ENCODE measurements around the gene GCK. TPM values are rescaled to one million over a fixed set of nuclear protein-coding genes. Genes with fewer than 3 reads are reported as not detected.

The GCK gene
- polyA plus RNA-seq (ENCODE audit: insufficient read length): 5.0 TPM

DNA sequence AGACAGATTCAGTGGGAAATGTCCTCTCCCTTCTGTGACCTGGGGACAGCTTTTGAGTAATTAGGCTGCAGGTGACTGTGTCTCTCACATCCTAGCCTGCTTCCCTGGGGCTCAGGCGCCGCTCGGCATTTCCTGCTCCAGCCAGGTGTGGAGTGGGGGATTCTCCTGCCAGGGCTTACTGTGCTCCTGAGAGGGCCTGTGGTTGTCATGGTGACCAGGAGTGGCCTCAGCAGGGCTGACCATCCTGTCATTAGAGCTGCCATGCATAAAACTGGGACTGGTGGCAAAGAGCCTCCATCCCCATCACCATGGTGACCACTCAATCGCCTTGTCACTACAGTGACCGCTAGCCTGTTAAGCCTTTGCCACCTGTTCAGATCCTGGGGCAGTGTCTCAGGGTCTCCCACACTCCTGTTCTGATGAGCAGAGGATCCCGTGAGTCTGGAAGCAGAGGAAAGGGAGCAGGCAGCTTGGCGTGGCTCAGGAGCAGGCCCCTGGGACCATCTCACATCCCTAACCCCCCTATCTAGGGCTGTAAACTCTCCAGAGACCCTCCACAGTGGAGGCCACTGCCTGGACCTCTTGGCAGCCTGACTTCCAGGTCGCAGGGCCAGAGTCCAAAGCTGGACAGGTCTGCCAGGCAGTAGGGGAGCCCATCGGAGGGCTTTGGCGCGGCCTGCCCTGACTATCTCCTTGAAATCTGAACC, at the start of gene GCK:
GCK (minus strand) TSS at position 154 of the 707 bp plus-strand sequence. CDS start 486 bp downstream, outside the sequence.
- no peak for DNase-seq (ENCODE audit: low read depth)

DNA sequence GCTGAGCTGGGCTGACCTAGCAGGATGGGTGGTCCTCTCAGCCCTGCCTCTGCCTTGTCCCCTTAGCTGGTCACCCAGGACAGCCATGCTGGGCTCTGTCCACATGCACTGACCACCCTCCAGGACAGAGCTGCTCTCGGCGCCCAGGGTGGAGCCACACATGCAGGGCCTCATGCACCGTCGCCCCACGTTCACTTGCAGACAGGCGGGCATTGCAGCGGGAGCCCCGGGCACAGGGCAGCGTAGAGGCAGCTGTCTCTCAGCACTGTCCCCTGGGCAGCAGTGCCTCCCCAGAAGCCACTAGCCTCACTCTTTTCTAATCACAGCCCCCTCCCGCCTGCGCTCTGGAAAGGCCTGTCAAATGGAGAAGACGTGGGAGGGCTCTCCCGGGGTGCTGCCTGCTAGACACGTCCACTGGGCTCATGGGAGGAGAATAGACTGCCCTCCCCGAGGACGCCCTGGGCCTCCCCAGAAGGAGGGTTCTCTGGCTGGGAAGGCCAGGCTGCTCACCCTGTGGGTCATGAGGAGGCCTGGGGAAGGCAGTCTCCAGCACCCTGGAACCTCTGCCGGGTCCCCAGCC, 49.0 kb upstream of the GCK start:
- no peak for DNase-seq (ENCODE audit: low read depth)

DNA sequence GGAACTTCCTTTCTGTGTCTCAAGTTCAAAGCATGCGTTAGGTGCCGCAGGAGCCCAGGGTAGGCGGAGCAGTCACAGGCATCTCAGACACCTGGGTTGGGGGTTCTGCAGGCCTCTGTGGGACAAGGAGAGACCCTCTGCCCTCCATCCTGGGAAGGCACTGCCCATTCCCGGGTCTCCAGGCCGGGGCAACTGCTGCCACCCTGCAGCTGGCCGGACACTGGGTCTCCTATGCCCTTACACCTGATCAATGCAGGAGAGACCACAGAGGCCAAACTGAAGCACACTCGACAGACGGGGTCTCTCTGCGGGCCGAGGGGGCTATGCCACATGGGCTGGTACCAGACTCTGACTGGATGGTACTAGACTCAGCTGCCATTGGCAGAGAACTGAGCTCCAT, 48.5 kb upstream of the GCK start:
- DNase-seq (ENCODE audit: low read depth): no peak

DNA sequence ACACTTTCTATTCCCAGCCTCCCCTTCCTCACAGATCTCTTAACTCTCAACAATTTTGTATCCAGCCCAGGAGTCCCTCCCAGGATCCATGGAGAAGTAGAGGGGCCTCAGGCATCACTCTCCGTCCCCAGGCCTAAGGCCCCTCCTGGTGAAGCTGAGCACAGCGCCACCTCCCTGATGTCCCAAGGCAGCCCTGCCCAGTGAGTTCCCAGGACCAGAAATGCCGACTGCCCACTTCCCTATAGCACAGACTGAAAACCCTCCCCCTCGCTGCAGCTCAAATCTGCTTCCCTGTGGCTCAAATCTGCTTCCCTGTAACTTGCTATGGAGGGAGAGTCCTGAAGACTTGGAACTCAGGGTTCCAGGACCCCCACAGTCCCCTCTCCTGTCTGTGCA, 47.1 kb upstream of the GCK start:
- DNase-seq (ENCODE audit: low read depth): no peak

DNA sequence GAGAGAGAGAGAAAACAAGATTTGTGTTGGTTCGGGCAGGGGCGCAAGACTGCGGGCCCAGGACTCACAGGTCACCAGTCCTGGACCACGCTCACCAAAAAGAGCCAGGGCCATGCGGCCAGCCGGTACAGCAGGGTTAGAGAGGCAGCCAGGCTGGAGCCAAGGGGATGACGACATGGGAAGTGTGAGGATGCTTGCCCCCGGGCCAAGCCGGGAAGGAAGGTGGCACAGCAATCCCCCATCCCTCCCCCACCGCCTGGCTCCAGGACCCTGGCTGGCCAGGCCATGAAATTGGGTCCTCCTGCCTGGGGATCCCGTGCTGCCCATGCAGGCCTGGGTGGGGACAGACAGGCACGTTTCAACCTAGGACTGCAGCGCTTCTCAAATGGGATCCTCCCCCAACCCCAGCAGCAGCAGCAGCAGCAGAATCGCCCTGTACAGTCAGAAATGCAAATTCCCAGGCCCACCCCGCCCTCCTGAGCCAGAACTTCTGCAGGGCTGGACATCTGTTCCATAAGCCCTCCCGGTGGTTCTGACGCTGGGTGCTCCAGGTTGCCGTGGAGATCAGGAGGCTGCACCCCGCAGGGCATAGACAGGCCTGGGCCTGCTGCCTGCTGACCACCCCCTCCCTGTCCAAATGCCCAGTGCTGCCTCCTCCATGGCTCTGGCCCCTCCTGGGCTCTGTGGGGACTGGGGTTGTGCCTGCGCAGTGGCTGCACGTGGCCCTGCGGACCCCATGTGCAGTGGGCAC, 46.5 kb upstream of the GCK start:
- no peak for DNase-seq (ENCODE audit: low read depth)

DNA sequence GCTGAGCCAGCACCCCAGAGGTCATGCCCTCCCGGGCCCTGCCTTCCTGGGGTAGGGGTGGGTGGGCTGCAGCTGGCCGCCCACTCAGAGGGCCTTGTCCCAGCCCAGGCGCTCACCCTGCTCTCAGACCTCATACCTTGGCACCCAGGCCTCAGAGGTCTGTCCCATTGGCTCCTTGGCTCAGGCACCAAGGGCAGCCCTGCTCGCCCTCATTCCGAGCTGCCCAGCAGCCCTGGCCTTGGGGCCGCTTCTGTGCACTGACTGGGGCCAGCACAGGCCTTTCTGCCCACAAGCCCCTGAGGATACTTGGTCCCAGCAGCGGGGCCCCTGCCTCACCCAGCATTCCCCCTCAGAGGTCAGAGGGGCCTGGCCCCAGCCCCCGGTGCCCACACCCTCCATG, 45.8 kb upstream of the GCK start:
- no peak for DNase-seq (ENCODE audit: low read depth)

DNA sequence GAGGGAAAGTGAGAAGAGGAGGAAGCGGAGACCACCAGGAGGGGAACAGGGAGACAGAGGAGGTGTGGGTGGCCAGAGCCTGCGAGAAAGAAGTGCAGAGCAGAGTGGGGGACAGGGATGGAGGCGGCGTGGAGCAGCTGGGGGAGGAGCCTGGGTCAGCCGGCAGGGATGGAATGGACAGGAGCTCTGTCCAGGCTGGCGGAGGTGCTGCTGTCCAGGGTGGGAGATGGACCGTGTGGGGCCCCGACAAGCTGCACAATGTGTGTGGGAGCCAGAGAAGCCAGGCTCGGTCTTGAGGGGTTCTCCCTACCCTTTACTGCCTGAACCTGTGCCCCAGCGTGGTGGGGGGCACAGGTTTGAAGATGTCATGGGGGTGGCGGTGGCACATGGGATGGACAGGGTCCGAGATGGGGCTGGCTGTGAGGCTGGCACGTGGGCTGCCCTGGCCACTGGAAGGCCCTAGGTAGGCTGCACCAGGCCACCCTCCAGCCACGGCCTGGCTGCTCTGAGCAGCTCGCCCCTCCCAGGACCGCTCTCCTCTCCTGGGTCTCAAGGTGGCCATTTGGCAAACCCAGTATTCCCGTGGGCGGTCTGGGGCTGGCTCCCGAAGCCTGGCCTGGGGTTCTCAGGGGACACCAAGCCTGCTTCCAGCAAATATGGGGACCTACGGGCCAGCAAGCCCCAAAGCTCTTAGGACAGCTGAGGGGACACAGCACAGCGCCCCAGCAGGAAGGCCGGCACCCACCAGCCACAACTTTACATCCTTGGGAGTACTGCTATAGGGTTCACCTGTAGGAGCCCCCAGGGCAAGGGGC, 43.9 kb upstream of the GCK start:
- no peak for DNase-seq (ENCODE audit: low read depth)

DNA sequence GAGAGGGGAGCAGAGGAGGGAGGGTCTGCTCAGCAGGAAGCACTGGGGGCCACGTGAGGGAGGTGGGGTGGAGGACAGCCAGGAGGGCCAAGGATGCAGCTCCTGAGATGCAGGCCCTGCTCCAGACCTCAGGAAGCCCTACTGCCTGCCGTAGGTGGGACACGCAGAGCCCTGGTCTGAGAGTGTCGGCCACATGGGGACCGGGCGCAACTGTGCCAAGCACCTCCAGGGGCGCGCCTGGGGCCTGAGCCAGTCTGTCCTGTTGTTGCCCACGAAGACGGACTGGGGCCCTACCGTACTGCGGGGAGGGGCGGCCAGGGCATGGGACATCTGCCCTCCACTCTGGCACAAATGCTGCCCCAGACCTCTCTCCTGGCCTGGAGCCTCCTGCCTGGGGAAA, 43.2 kb upstream of the GCK start:
- DNase-seq (ENCODE audit: low read depth): no peak

DNA sequence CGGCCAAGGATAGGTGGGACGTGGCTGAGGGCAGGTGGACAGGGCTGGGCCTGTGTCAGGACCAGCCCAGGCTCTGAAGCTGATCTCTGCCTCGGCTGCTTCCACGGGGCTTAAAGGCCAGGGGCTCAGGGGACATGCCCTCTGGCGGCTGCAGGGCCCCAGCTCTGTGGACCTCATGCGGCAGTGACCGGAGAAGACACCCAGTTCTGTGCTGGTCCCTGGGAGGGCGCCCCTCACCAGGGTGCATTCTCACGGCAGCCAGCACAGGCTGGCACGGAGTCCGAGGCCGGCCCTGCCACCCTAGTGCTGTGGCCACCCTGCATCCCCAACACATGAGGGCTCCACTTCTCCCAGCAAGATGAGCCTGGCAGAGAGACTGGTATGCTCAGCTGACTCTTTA, 41.8 kb upstream of the GCK start:
- no peak for DNase-seq (ENCODE audit: low read depth)

DNA sequence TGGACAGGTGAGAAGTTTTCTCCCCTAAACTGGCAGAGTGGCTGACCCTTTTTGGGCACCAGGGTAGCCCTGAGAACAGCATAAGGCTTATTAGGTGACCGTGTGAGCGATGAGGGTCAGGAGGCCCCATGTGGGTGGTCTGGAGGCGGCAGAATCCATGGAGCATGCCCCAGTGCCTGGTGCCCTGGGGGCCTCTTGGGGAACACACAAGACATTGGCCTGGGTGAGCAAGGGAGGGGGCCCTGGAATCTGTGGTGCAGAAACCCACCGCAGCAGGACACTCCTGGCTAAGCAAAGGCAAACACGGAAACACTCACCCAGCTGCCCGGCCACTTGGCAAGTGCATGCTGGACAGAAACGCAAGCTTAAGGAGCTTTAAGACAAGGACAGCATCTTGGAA, 41.0 kb upstream of the GCK start:
- DNase-seq (ENCODE audit: low read depth): no peak

DNA sequence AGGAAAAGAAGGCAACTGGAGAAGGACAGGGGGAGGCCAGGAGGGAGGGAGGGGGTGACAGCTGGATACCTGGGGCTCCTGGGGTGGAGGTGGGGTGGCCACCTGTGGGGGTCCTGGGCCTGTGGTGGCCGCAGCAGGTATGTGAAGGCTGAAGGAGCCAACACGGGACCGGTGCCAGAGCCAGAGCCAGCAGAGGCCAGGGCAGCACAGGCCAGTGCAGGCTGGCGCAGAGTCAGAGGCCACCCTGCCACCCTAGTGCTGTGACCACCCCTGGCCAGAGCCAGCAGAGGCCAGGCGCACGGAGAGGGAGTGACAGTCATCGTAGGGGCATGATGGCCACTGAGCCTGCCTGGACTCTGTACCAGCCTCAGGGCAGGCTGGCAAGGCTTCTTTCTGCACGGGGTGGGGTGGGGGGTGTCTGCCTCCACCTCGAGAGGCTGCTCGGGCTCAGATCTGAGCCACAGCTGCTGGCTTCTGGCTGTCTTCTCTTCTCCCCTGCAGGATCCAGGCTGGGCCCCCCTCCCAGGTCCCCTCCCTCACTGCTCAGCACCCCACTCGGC, 40.4 kb upstream of the GCK start:
- DNase-seq (ENCODE audit: low read depth): no peak

DNA sequence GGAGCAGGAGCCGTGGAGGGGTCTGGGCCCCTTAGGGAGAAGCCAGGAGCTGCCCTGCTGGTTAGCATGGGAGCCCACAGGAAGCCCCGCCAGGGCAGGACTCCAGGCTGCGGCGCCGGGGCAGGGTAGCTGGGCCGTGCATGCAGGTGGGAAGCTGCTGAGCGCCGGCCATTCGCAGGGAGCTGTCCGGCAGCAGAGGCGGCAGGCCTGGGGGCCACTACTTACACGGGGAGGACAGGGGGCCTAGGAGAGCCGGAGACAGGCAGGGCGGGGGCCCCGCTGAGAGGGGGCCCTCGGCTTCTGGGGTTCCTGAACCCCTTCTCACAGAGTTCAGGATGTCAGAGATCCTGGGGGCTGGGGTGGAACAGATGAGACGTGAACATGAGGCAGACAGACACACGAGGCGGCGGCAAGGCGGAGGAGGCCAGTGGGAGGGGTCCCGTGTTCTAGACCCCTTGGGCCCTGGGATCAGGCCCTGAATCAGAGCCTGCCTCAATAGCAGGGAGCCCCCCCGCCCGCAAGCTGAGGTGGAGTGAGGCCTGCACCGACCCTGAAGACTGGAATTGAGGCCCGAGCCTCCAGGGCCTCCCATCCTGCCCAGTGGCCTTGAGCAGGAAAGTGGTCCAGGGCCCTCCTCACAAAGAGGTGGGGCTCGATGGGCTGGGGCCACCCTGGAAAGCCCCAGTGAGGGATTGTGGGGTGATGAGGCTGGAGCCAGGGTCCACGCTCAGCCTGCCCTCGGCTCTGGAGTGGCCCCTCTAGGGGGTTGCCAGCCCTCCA, 39.5 kb upstream of the GCK start:
- DNase-seq (ENCODE audit: low read depth): no peak

DNA sequence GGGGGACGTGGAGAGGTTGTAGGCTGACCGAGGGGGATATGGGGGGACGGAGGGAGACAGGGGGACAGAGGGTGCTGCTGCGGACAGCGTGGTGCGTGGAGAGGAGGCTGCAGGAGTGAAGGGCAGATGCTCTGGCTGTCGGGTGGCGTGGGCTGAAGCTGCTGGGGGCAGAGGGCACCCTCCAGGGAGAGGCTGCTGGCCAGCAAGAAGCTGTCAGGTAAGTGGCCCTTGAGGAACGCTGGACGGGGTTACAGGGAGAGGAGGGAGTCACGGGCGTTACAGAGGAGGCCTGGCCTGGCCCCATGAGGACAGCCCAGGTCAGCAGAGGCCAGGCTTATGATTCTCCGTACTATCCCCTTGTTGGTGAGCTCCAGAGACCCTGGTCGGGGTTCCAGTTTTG, 38.7 kb upstream of the GCK start:
- no peak for DNase-seq (ENCODE audit: low read depth)

DNA sequence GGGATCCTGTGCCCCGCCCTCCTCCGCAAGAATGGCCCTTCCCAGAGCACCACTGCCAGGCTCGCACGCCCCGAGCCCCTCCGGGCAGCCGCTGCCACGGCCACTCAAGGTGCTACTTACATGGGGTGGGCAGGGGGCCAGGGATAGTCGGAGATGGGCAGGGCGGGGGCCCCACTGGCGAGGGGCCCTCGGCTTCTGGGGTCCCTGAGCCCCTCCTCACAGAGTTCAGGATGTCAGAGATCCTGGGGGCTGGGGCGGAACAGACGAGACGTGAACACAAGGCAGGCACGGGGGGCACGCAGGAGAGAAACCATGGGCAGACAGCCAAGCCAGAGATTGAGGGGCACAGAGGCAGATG, 37.1 kb upstream of the GCK start:
- no peak for DNase-seq (ENCODE audit: low read depth)

DNA sequence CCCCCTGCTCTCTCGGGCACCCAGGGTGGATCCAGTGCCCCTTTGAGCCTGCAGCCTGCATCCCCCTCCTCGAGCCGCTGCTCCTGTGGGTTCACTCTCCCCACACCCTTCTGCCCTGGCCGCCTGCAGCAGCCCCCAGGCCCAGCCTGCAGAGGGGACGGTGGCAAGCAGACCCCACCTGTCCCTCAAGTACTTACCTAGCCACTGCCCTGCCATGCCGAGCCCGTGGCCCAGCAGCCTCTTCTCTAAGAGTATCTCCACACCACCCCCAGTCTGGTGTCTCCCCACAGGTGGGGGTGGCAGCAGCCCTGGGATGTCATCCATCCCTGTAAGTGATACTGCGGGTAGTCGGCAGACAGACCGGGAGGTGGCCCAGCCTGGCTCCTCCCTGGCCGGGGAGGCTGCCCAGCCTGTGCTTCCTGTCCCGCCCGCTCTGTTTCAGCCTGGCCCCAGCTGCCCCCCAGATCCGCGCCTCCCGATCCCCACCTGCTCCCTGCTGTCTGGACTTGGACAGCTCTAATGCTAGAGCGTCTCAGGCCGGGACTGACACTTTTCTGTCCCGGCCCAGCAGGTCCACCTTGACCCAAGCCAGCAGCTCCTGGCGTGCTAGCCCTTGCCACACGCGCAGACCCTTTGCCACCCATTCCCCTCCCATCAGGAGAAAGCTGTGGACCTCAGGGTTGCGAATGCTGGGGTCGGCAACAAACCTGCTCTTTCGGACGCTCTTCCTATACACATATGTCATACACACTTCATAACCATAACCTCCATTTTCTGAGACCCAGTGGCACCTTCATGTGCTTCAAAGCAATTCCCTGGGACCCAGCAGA, 36.5 kb upstream of the GCK start:
- DNase-seq (ENCODE audit: low read depth): no peak

DNA sequence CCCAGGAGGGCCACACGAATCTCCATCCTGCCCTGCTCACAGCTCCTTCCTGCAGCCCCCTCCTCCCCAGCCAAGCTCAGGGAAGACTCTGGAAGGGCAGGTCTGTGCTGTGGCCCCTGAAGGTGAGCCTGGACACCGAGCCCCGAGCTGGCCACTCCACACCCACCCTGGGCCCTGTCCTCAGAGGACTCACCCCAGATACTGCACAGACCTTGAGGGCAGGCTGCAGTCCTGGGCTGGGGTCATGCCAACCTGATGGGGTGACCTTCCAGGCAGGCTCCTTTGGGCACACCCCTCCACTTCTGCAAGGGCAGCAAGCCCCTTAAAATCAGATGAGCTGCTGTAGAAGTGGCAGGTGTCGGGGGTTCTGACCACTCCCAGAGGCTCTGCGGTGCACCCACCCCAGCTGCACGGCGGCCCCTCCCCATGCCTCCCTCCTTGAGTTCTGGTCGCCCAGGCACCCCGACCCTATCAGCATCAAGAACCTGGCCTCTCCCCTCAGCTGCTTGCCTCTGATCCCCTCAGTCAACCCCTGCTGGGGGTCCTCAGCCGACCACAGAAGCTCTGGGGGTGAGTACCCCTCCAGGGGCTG, 35.8 kb upstream of the GCK start:
- no peak for DNase-seq (ENCODE audit: low read depth)

DNA sequence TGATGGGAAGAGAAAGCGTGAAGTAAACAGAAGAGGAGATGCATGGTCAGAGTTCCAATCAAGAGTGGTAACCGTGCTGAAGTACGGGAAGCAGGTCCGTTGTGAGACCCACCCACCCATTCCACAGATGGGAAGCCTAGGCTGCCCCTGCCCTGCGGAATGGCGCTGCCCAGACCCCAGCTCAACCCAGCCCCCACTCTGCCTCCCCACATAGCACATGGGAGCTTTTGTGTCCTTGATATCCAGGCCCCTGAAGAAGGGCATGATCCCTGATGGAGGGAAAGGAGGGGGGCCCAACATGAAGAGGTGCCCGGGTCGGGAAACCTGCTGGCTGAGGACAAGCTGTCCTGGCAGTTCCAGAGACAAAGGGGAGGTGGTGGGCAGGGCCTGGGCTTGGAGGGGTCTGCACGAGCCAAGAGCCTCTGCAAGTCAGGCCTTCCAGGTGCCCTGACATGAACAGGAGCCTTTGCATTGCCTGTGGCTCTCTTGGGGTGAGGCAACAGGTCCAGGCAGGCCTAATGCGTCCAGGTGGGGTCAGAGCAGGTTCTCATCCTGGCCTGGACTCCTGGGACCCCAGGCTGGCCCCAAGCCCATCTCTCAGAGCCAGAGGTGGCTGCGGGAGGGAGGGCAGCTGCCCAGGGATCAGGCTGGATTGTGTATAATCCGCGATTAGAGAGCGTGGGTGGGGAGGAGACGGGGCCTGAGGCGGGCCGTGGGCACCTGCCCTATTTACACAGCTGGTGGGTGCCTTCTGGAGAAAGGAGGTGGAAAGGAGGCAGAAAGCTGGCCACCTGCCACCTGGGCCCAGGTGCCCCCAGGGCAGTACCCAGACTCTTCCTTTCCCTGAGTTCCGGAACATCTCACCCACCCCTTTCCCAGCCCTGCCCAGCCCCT, 35.1 kb upstream of the GCK start:
- no peak for DNase-seq (ENCODE audit: low read depth)

DNA sequence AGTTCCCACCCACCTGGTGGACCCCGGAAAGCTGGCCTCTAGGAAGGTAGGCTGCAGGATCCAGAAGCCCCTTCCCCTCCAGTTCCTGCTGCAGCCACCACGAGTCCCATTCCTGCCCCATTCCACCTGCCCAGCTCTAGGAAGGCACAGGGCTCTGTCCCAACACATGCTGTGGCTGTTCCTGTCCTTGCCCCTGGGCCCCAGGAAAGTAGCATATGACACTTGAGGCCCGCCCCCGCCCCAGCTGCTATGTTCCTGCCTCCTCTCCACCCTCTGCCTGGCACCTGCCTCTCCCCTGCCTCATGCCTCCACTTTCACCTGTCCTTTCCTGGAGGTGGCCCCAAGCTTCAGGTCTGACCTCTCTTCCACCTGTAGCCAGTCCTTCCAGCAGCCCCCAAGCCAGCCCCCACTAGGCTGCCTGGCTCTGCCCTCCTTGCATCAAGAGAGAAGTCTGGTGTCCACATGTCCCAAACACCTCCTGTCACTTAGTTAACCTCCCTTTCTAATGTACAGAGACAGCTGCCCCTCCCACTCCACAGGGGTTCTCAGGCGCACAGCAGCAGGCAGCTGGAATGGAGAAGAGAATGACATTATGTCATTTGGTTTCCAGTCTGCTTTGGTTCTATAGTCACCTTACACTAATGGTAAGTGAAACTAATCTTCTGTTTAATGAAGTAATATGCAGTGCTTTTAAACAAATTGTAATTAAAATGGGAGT, 34.3 kb upstream of the GCK start:
- no peak for DNase-seq (ENCODE audit: low read depth)

Measured in forelimb muscle (tissue), 1 donor.